ENCODE measurements around the gene NMNAT2. TPM values are rescaled to one million over a fixed set of nuclear protein-coding genes. Genes with fewer than 3 reads are reported as not detected.

The NMNAT2 gene
- total and polyA plus RNA-seq, 2 of the 13 experiments (the other 11 are each of a cell fraction or from before 2014, with no cell fraction given): not detected

DNA sequence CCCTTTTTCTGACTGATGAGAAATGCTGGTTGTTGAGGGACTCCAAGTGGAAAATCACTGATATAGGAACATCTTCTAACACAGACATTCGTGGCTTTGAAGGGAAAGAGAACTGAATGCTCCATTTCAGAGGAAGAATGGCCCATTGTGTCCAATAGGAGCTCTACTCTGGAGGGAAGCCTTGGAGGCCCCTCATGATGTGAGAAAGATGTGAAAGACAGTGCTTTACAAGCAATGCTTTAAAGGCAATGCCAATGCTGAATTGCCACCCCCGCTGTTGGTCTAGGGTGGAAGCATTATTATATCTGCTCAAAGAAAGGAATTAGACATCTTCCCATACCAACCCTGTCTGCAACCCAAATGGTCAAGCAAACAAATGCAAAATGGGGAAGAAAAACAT, 13.7 kb downstream of the NMNAT2 start:
- intact Hi-C loops (cut with micrococcal nuclease; ENCODE audit: unreplicated experiment) (no loop called here), in situ Hi-C loops (cut with HindIII; ENCODE audit: extremely low pct_ligation_motif_present, low pct_unique_long_range_greater_than_20kb) (no loop called here)
- ChIA-PET CTCF (ENCODE audit: low intra/inter-chr PET ratio, low total read pairs) (no interaction called here), POLR2A (no interaction called here)
- no peak for TF ChIP-seq ZNF33A (CRISPR knock-in tag; IDR thresholded peaks at IDR 0.05; ENCODE audit: borderline replicate concordance)
- TF ChIP-seq ZNF546 (CRISPR knock-in tag; conservative IDR thresholded peaks at IDR 0.05): no peak
- TF ChIP-seq ARNTL (CRISPR knock-in tag; IDR thresholded peaks at IDR 0.05): no peak
- TF ChIP-seq ELF4 (CRISPR knock-in tag; IDR thresholded peaks at IDR 0.05; ENCODE audit: borderline replicate concordance): no peak
- TF ChIP-seq, protein P1, sequence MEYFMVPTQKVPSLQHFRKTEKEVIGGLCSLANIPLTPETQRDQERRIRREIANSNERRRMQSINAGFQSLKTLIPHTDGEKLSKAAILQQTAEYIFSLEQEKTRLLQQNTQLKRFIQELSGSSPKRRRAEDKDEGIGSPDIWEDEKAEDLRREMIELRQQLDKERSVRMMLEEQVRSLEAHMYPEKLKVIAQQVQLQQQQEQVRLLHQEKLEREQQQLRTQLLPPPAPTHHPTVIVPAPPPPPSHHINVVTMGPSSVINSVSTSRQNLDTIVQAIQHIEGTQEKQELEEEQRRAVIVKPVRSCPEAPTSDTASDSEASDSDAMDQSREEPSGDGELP (IDR thresholded peaks at IDR 0.05; ENCODE audit: borderline replicate concordance, low read depth): no peak
- TF ChIP-seq, protein P2, sequence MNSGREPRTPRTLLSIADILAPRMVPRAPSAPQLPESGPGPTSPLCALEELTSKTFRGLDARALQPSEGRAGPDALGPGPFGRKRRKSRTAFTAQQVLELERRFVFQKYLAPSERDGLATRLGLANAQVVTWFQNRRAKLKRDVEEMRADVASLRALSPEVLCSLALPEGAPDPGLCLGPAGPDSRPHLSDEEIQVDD (CRISPR knock-in tag; IDR thresholded peaks at IDR 0.05; ENCODE audit: borderline replicate concordance): no peak
- TF ChIP-seq, protein P3, sequence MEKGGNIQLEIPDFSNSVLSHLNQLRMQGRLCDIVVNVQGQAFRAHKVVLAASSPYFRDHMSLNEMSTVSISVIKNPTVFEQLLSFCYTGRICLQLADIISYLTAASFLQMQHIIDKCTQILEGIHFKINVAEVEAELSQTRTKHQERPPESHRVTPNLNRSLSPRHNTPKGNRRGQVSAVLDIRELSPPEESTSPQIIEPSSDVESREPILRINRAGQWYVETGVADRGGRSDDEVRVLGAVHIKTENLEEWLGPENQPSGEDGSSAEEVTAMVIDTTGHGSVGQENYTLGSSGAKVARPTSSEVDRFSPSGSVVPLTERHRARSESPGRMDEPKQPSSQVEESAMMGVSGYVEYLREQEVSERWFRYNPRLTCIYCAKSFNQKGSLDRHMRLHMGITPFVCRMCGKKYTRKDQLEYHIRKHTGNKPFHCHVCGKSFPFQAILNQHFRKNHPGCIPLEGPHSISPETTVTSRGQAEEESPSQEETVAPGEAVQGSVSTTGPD (CRISPR knock-in tag; IDR thresholded peaks at IDR 0.05): no peak
- no peak for TF ChIP-seq RBM39 (IDR thresholded peaks at IDR 0.05; ENCODE audit: low read depth, low read length, poor library complexity, severe bottlenecking)
- no peak for TF ChIP-seq FOXC1 (CRISPR knock-in tag; IDR thresholded peaks at IDR 0.05; ENCODE audit: borderline replicate concordance)
- Histone ChIP-seq H2AFZ (ENCODE audit: low read length) (no peak overlapping the region), H3K4me3 (replicated peaks in 1 of 3; ENCODE audit: insufficient read depth in 1 of 3, low read depth in 2 of 3, low read length in 3 of 3) (no peak overlapping the region), H3K9ac (ENCODE audit: insufficient read depth, low read depth, low read length) (no peak overlapping the region), H3K36me3 (replicated peaks in 1 of 2; ENCODE audit: control insufficient read depth in 1 of 2, insufficient read depth in 2 of 2, low read length in 2 of 2) (no peaks in the 10 kb centered on the region), H3K4me2 (ENCODE audit: low read depth, low read length) (no peak overlapping the region), H3K79me2 (ENCODE audit: insufficient read depth, low read length) (no peaks in the 10 kb centered on the region), H3K9me3 (ENCODE audit: low read length) (no peaks in the 10 kb centered on the region), H3K27me3 (ENCODE audit: control insufficient read depth in 1 of 2, insufficient read depth in 2 of 2, low read length in 2 of 2) (peaks cover 0 to 3% of the 10 kb centered on the region in 2 experiments; a peak in 1 of 5 replicates), H3K4me1 (ENCODE audit: insufficient read depth, low read length) (no peaks in the 10 kb centered on the region), H4K20me1 (ENCODE audit: insufficient read depth, low read length) (no peaks in the 10 kb centered on the region), H3K27ac (ENCODE audit: extremely low read length, insufficient read depth, low read length) (no peak overlapping the region)
- no peak for DNase-seq (ENCODE audit: low spot score)
- WGBS (ENCODE audit: low lambda C conversion rate): 50% methylated on average over 2 of the region's 2 CpGs
- no peak for FAIRE-seq
- no peak for ATAC-seq
- BruUV-seq (replicated peaks): no TSS peak

Measured in HepG2 (cell line).